Endothelial cell of umbilical vein (primary cell): ENCODE measurements around the gene FXYD7. TPM values are rescaled to one million over a fixed set of nuclear protein-coding genes. Genes with fewer than 3 reads are reported as not detected.

Experiments
- BruUV-seq: library from RNA; stranded (reverse); fragments of 400-500 nt; replicated peaks from 2 replicates; lab custom pipeline; 2021; lab: Mats Ljungman, UMichigan
- CTCF ChIA-PET: fragments of 300-600, 350-600 bp; sonication (Branson Sonifier 250); formaldehyde crosslinking; loops from one replicate; lab custom pipeline; 2021; ENCODE audit warnings: antibody characterized with exemption, inconsistent platforms; lab: Charles Lee
- POLR2A ChIA-PET: fragments of 300-600, 350-600 bp; sonication (Branson Sonifier 250); formaldehyde crosslinking; loops from one replicate; lab custom pipeline; 2021; ENCODE audit warnings: antibody characterized with exemption, inconsistent platforms; lab: Charles Lee
- DNase-seq: peaks from one replicate; pipeline ENCODE4 v3.0.0-alpha.2; 2011; ENCODE audit warnings: low read depth, low spot score
- FAIRE-seq: peaks from 2 replicates; lab custom pipeline; 2011; peaks lifted over from hg19 to GRCh38; lab: Jason Lieb, UNC
- H2AFZ ChIP-seq: 2 replicates; pipeline ENCODE4 v1.6.0; 2012; ENCODE audit warnings: low read depth, low read length, control low read depth, inconsistent platforms
- H3K27ac ChIP-seq: 2 replicates; pipeline ENCODE4 v1.5.1; 2011; ENCODE audit warnings: low read depth, mild to moderate bottlenecking, control low read depth, low read length, moderate library complexity; ENCODE audit not compliant: insufficient read depth
- H3K27me3 ChIP-seq, 2 experiments: 2 replicates each; pipeline versions ENCODE4 v1.6.0 to v1.6.1; 2011; ENCODE audit warnings: low read length in 2 of 2, mixed read lengths in 1 of 2; ENCODE audit not compliant: control insufficient read depth in 2 of 2, insufficient read depth in 2 of 2
- H3K36me3 ChIP-seq, 2 experiments: 2 replicates in 1 of 2; 3 replicates in 1 of 2; pipeline ENCODE4 v1.5.1; 2011; ENCODE audit warnings: low read length in 2 of 2, mild to moderate bottlenecking in 1 of 2, moderate library complexity in 1 of 2; ENCODE audit not compliant: control insufficient read depth in 2 of 2, insufficient read depth in 2 of 2; ENCODE audit errors: extremely low read depth in 1 of 2
- H3K4me1 ChIP-seq: 3 replicates; pipeline ENCODE4 v1.5.1; 2011; ENCODE audit warnings: mild to moderate bottlenecking, low read length; ENCODE audit not compliant: control insufficient read depth, insufficient read depth; ENCODE audit errors: extremely low read depth
- H3K4me2 ChIP-seq: 2 replicates; pipeline ENCODE4 v1.6.1; 2011; ENCODE audit warnings: low read length, control low read depth, mixed read lengths; ENCODE audit not compliant: insufficient read depth
- H3K4me3 ChIP-seq, 3 experiments: fragments of 200-600 bp in 1 of 3; sonication (generic), shearing (Covaris generic) in 1 of 3; replicated peaks in 1 of 3; 2 replicates each; pipeline ENCODE4 v1.5.1; 2011 to 2016; ENCODE audit warnings: control low read depth in 3 of 3, low read length in 3 of 3, mild to moderate bottlenecking in 2 of 3, inconsistent platforms in 1 of 3, low read depth in 1 of 3, moderate library complexity in 1 of 3; ENCODE audit not compliant: insufficient read depth in 1 of 3
- H3K79me2 ChIP-seq: 2 replicates; pipeline ENCODE4 v1.6.0; 2012; ENCODE audit warnings: low read length, inconsistent platforms; ENCODE audit not compliant: control insufficient read depth, insufficient read depth
- H3K9ac ChIP-seq: replicated peaks from 2 replicates; pipeline ENCODE3; 2011; ENCODE audit warnings: low read length, control low read depth; ENCODE audit not compliant: insufficient read depth; ENCODE audit errors: extremely low read depth
- H3K9me1 ChIP-seq: replicated peaks from 3 replicates; pipeline ENCODE4 v1.6.0; 2011; ENCODE audit warnings: mild to moderate bottlenecking, low read length; ENCODE audit not compliant: control insufficient read depth, insufficient read depth; ENCODE audit errors: extremely low read depth
- H3K9me3 ChIP-seq: replicated peaks from 2 replicates; pipeline ENCODE4 v1.5.1; 2012; ENCODE audit warnings: low read length, inconsistent platforms; ENCODE audit not compliant: control insufficient read depth, insufficient read depth
- H4K20me1 ChIP-seq: replicated peaks from 2 replicates; pipeline ENCODE3; 2011; ENCODE audit warnings: mild to moderate bottlenecking, low read length; ENCODE audit not compliant: control insufficient read depth, insufficient read depth; ENCODE audit errors: extremely low read depth
- EZH2 ChIP-seq: IDR thresholded peaks from 2 replicates; pipeline ENCODE4 v1.6.1; 2012; ENCODE audit warnings: borderline replicate concordance, low read depth, mild to moderate bottlenecking, moderate library complexity, low read length, inconsistent platforms; ENCODE audit not compliant: severe bottlenecking
- FOS ChIP-seq: IDR thresholded peaks from 2 replicates; pipeline ENCODE4 v1.6.1; 2011; ENCODE audit warnings: mild to moderate bottlenecking, low read length, moderate library complexity, borderline replicate concordance; ENCODE audit not compliant: insufficient read depth
- GATA2 ChIP-seq: IDR thresholded peaks from 2 replicates; pipeline ENCODE4 v1.7.0; 2011; ENCODE audit warnings: low read depth, mild to moderate bottlenecking, moderate library complexity, mixed read lengths, low read length; ENCODE audit not compliant: insufficient read length, insufficient read depth
- JUN ChIP-seq: IDR thresholded peaks from 2 replicates; pipeline ENCODE4 v1.6.1; 2011; ENCODE audit warnings: borderline replicate concordance, low read depth; ENCODE audit not compliant: insufficient read length, insufficient read depth
- MYC ChIP-seq: IDR thresholded peaks from one replicate; pipeline ENCODE4 v1.6.1; 2011; ENCODE audit warnings: mild to moderate bottlenecking, low read depth, low read length
- POLR2A ChIP-seq: IDR thresholded peaks from 2 replicates; pipeline ENCODE4 v1.6.1; 2012; ENCODE audit warnings: low read depth, mild to moderate bottlenecking, control low read depth, low read length
- POLR2AphosphoS5 ChIP-seq: IDR thresholded peaks from 2 replicates; pipeline ENCODE4 v1.6.1; 2012; ENCODE audit warnings: low read depth, mild to moderate bottlenecking, control low read depth, low read length, moderate library complexity; ENCODE audit not compliant: insufficient read depth
- dilution Hi-C: fragments of 300-500 bp; cut with MboI; formaldehyde crosslinking; loops from one replicate; pipeline ENCODE4 v1.15.0; 2019; ENCODE audit warnings: low sequenced_read_pairs; ENCODE audit not compliant: extremely low pct_ligation_motif_present
- intact Hi-C: fragments of 100-400 bp; cut with micrococcal nuclease; formaldehyde crosslinking; loops from one replicate; pipeline ENCODE4 v1.10.0; 2022
- polyA plus RNA-seq, 4 experiments: library from polyadenylated mRNA; depleted of rRNA in 3 of 4; stranded (reverse) in 3 of 4; unstranded in 1 of 4; fragments of >200 nt; gene quantifications; 2 replicates each; pipeline versions ENCODE4 v1.2.1 to v1.2.3, GENCODE V29; 2011 to 2012; ENCODE audit warnings: missing spikeins in 1 of 4
- total RNA-seq: library from RNA; stranded (reverse); gene quantifications from 2 replicates; pipeline ENCODE4 v1.2.3, GENCODE V29; 2021
- TF ChIP-seq, protein P1 (sequence below), 2 donors: IDR thresholded peaks; 1 replicate in 1 of 2; 2 replicates in 1 of 2; pipeline ENCODE4 v1.5.1; 2011; ENCODE audit warnings: low read length in 2 of 2, mild to moderate bottlenecking in 2 of 2, moderate library complexity in 2 of 2, control low read depth in 1 of 2, inconsistent platforms in 1 of 2, low read depth in 1 of 2; ENCODE audit not compliant: insufficient read depth in 1 of 2; ENCODE audit errors: extremely low read depth in 1 of 2
- TF ChIP-seq, protein P2 (sequence below): IDR thresholded peaks from 2 replicates; pipeline ENCODE4 v1.6.1; 2011; ENCODE audit not compliant: insufficient read depth, insufficient read length

Gene FXYD7
- total and polyA plus RNA-seq, 2 donors (not counting 3 experiments of a cell fraction or from before 2014, with no cell fraction given) = not detected

DNA sequence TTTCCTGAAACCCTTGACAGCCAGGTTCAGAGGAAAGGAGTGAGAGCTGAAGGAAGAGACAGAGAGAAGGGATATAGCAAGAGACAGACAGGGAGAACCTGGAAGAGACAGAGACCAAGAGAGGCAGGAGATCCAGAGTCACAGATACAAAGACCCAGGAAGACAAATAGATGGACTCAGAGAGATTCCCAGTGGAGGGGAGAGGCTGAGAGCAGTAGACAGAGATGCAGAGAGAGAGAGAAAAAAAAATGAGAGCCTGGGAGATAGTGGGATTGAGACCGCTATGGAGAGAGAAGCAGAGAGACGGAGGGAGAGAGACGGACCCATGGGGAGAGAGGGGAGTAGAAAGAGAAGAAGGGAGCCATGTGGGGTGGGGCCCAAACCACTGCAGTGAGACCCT, 763 bp downstream of the FXYD7 start:
- Histone ChIP-seq H3K4me1 (peaks cover 11% of the 10 kb centered on the region), H3K79me2 (no peaks in the 10 kb centered on the region), H3K9me3 (no peaks in the 10 kb centered on the region), H3K4me2 (no peak overlapping the region), H3K36me3 (no peaks in the 10 kb centered on the region), H2AFZ (no peak overlapping the region), H3K9me1 (no peaks in the 10 kb centered on the region), H4K20me1 (no peaks in the 10 kb centered on the region), H3K4me3 (no peak overlapping the region), H3K27me3 (peaks cover 16 to 17% of the 10 kb centered on the region in 2 experiments), H3K27ac (no peak overlapping the region), H3K9ac (no peak overlapping the region)
- FAIRE-seq = no peak
- no TSS peak for BruUV-seq
- dilution Hi-C loops (no loop called here), intact Hi-C loops (loop anchor here (5.0 kb wide), 1 partner anchor 182 kb away; the partner anchor contains the start of gene ZNF792)
- ChIA-PET POLR2A (no interaction called here), CTCF (interaction anchor here (3.5 kb wide), 1 partner anchor 9 kb away, joined by 73 read pairs; the partner anchor contains the start of gene FXYD5)
- TF ChIP-seq, protein P1, sequence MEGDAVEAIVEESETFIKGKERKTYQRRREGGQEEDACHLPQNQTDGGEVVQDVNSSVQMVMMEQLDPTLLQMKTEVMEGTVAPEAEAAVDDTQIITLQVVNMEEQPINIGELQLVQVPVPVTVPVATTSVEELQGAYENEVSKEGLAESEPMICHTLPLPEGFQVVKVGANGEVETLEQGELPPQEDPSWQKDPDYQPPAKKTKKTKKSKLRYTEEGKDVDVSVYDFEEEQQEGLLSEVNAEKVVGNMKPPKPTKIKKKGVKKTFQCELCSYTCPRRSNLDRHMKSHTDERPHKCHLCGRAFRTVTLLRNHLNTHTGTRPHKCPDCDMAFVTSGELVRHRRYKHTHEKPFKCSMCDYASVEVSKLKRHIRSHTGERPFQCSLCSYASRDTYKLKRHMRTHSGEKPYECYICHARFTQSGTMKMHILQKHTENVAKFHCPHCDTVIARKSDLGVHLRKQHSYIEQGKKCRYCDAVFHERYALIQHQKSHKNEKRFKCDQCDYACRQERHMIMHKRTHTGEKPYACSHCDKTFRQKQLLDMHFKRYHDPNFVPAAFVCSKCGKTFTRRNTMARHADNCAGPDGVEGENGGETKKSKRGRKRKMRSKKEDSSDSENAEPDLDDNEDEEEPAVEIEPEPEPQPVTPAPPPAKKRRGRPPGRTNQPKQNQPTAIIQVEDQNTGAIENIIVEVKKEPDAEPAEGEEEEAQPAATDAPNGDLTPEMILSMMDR (IDR thresholded peaks at IDR 0.05; ENCODE audit: extremely low read depth in 1 of 2, insufficient read depth in 1 of 2, low read depth in 1 of 2, low read length in 2 of 2) = no peak
- TF ChIP-seq, protein P2, sequence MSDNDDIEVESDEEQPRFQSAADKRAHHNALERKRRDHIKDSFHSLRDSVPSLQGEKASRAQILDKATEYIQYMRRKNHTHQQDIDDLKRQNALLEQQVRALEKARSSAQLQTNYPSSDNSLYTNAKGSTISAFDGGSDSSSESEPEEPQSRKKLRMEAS = no peak
- TF ChIP-seq GATA2 = no peak
- TF ChIP-seq POLR2A = no peak
- no peak for TF ChIP-seq MYC
- no peak for TF ChIP-seq FOS
- TF ChIP-seq EZH2 = no peak
- no peak for TF ChIP-seq POLR2AphosphoS5
- no peak for TF ChIP-seq JUN
- no peak for DNase-seq
